ENCODE measurements around the gene CAST.

CAST gene

DNA sequence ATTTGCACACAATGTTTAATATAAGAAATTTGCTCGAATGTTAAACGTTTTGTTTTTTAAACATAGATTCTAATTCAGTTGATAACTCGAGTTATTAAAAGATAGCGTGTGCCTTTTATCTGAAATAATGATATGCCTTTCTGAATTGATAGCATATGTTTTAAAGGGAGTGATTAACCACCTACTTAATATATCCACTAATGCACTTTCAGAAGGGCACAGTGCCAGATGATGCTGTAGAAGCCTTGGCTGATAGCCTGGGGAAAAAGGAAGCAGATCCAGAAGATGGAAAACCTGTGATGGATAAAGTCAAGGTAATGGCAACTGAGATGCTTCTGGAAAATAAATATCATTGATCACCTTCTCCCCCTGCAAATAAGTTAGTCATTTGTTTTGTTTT lies 91.7 kb downstream of the CAST start:
- Mint-ChIP-seq H3K4me1 (peaks cover 11% of the 10 kb centered on the region), H3K36me3 (ENCODE audit: low read depth) (peaks cover 18% of the 10 kb centered on the region), H3K27ac (no peak overlapping the region), H3K4me3 (no peak overlapping the region), H3K27me3 (ENCODE audit: low read depth, poor library complexity) (peaks cover 4% of the 10 kb centered on the region), H3K9me3 (no peaks in the 10 kb centered on the region)
- TF ChIP-seq, protein P1, sequence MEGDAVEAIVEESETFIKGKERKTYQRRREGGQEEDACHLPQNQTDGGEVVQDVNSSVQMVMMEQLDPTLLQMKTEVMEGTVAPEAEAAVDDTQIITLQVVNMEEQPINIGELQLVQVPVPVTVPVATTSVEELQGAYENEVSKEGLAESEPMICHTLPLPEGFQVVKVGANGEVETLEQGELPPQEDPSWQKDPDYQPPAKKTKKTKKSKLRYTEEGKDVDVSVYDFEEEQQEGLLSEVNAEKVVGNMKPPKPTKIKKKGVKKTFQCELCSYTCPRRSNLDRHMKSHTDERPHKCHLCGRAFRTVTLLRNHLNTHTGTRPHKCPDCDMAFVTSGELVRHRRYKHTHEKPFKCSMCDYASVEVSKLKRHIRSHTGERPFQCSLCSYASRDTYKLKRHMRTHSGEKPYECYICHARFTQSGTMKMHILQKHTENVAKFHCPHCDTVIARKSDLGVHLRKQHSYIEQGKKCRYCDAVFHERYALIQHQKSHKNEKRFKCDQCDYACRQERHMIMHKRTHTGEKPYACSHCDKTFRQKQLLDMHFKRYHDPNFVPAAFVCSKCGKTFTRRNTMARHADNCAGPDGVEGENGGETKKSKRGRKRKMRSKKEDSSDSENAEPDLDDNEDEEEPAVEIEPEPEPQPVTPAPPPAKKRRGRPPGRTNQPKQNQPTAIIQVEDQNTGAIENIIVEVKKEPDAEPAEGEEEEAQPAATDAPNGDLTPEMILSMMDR (IDR thresholded peaks at IDR 0.05), result no peak
- no peak for DNase-seq

DNA sequence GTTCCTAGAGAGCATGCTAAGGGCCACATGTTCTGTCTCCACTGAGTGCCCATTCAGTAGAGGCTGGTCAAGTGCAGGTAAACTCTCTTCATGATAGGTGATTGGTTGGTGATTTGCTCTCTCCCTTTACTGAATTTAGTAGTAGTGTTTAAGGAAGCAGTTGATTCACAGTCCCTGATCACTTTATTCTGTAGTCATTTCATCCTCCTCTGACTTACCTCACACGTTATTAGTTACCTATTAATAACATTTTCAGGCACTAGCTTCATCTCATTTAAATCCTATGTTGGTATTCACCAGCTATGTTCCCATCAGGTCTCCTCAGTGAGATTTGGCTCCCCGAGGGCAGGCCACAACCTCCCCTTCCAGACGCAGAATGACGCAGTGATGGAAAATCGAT lies 93.7 kb downstream of the CAST start:
- no peak overlapping the region for H3K4me3 Mint-ChIP-seq
- TF ChIP-seq, protein P1 (IDR thresholded peaks at IDR 0.05), result no peak
- no peak for DNase-seq
- peaks cover 7% of the 10 kb centered on the region for H3K4me1 Mint-ChIP-seq
- H3K36me3 Mint-ChIP-seq (ENCODE audit: low read depth), result peaks cover 13% of the 10 kb centered on the region
- no peak overlapping the region for H3K27ac Mint-ChIP-seq
- no peaks in the 10 kb centered on the region for H3K9me3 Mint-ChIP-seq
- peaks cover 2% of the 10 kb centered on the region for H3K27me3 Mint-ChIP-seq (ENCODE audit: low read depth, poor library complexity)

DNA sequence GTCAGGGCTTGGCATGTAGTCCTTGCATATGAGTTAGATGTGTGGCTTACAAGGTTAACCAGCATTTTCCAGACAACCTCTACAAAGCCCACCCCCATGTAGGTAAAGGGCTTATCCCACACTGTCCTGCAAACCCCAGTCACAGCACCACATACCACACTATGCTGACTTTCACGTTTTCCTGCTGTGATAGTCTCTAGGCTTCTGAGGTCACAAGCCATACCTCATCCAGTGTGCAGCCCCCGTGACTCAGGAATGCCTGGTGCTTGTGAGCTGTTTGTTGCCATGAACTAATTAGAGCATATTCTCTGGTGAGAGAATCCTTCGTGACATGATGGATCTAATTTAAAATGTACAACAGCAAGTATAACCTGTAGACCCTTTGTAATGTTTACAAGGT lies 94.8 kb downstream of the CAST start:
- Mint-ChIP-seq H3K36me3 (ENCODE audit: low read depth) (peaks cover 13% of the 10 kb centered on the region), H3K27ac (peak overlapping the region; percentile 94), H3K4me1 (peaks cover 7% of the 10 kb centered on the region), H3K9me3 (no peaks in the 10 kb centered on the region), H3K4me3 (no peak overlapping the region), H3K27me3 (ENCODE audit: low read depth, poor library complexity) (peaks cover 2% of the 10 kb centered on the region)
- TF ChIP-seq, protein P1 (IDR thresholded peaks at IDR 0.05), result no peak
- no peak for DNase-seq

DNA sequence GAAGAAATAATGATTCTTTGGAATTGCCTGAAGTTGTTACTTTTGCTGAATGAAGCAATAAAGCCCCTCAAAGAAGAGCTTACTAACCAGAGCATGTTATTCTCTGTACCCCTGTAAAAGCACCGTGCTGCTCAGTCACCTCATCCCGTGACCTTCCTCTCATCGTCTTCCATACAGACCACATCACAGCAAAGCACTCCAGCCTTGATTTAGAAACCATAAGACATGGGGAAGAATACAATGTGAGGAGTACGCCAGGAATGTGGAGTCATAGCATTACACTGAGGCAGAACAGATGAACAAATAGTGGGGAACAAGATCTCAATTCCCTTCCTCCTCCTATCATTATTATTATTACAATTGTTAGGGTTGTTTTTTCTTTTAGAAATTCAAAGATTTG lies 96.4 kb downstream of the CAST start:
- Mint-ChIP-seq H3K4me1 (peaks cover 7% of the 10 kb centered on the region), H3K36me3 (ENCODE audit: low read depth) (peaks cover 15% of the 10 kb centered on the region), H3K27ac (peak overlapping the region; percentile 43), H3K27me3 (ENCODE audit: low read depth, poor library complexity) (peaks cover 2% of the 10 kb centered on the region), H3K9me3 (no peaks in the 10 kb centered on the region), H3K4me3 (no peak overlapping the region)
- TF ChIP-seq, protein P1 (IDR thresholded peaks at IDR 0.05), result no peak
- no peak for DNase-seq

DNA sequence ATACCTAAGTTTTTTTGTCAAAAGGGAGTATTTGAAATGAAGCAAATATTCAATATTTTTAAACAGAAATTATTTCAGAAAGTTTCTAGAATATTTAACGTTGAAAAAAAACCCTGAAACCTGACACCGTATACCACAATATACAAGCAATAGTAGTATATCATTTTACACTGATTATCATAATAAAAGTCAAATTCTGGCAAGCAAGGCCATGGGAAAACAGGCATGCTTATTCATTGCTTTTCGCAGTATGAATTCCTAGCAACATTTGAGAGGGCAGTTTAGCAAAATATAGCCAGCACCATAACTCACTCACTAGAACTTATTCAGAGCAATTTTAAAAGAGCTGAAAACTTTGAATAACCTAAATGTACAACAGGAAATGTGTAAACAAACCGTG lies 99.4 kb downstream of the CAST start:
- Mint-ChIP-seq H3K27ac (no peak overlapping the region), H3K4me1 (peaks cover 20% of the 10 kb centered on the region), H3K36me3 (ENCODE audit: low read depth) (peaks cover 21% of the 10 kb centered on the region), H3K4me3 (no peak overlapping the region), H3K9me3 (no peaks in the 10 kb centered on the region), H3K27me3 (ENCODE audit: low read depth, poor library complexity) (peaks cover 2% of the 10 kb centered on the region)
- no peak for DNase-seq
- TF ChIP-seq, protein P1 (IDR thresholded peaks at IDR 0.05), result no peak

DNA sequence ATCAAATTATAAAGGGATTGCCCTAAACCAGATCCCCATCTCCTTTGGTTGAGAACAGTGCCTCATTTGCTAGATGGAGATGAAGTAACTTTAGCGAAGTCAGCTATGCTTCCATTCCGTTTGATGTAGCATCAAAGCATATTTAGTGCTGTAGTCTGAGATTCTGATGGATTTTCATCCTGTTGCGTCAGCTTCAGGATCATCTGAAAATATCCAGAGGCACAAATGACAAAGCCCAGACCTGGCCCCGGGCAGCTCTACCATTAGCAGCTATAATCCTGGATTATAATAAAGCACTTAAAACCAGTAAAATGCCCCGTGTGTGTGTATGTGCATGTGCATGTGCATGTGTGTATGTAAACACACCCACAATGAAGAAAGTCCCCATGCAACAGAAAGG lies 100.8 kb downstream of the CAST start:
- no peak overlapping the region for H3K27ac Mint-ChIP-seq
- no peak overlapping the region for H3K4me3 Mint-ChIP-seq

More for the DNA sequence above, 100.8 kb downstream of the CAST start:
- Mint-ChIP-seq H3K36me3 (ENCODE audit: low read depth) (peaks cover 16% of the 10 kb centered on the region), H3K9me3 (no peaks in the 10 kb centered on the region), H3K27me3 (ENCODE audit: low read depth, poor library complexity) (no peaks in the 10 kb centered on the region), H3K4me1 (peaks cover 18% of the 10 kb centered on the region)
- TF ChIP-seq, protein P1 (IDR thresholded peaks at IDR 0.05), result no peak
- no peak for DNase-seq
